ENCODE measurements around the gene MAL. TPM values are rescaled to one million over a fixed set of nuclear protein-coding genes. Genes with fewer than 3 reads are reported as not detected.

MAL gene
- total and polyA plus RNA-seq, 2 experiments from 2014 or later = 0.24 to 0.31 TPM

DNA sequence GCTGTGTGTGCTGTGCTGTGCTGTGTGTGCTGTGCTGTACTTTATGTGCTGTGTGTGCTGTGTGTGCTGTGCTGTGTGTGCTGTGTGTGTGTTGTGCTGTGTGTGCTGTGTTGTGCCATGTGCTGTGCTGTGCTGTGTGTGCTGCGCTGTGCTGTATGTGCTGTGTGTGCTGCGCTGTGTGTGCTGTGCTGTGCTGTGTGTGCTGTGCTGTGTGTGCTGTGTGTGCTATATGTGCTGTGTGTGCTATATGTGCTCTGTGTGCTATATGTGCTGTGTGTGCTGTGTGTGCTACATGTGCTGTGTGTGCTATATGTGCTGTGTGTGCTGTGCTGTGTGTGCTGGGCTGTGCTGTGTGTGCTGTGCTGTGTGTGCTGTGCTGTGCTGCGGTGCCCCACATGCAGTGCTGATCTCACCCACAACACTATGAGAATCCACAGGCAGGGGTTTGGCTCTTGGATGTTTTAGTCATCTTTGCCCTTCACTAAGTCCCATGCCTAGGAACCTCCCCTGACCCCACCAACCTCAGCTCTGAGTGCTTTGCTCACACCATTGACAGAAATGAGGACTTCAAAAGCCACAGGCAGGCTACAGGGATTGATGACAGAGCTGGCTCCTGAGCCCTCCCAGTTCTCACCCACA is 30.5 kb upstream of the MAL start:
- Histone ChIP-seq H3K4me1 (ENCODE audit: insufficient read depth) (peaks cover 3% of the 10 kb centered on the region; the same call in 1 of the 2 replicates), H2AFZ (no peak overlapping the region), H3K27me3 (ENCODE audit: insufficient read depth) (peaks cover 26% of the 10 kb centered on the region), H3K4me3 (no peak overlapping the region), H3K4me2 (no peak overlapping the region), H3K9me2 (ENCODE audit: insufficient read depth) (no peaks in the 10 kb centered on the region), H4K20me1 (replicated peaks; ENCODE audit: insufficient read depth) (no peaks in the 10 kb centered on the region), H3K27ac (ENCODE audit: low read depth) (no peak overlapping the region), H3K79me2 (replicated peaks; ENCODE audit: insufficient read depth) (no peaks in the 10 kb centered on the region), H3F3A (replicated peaks; ENCODE audit: low read depth) (no peaks in the 10 kb centered on the region), H3K36me3 (ENCODE audit: insufficient read depth) (no peaks in the 10 kb centered on the region)
- ATAC-seq (no peak), DNase-seq (ENCODE audit: low spot score) (no peak)
- Mint-ChIP-seq H3K36me3 (ENCODE audit: low read depth) (no peaks in the 10 kb centered on the region), H3K9me3 (no peaks in the 10 kb centered on the region), H3K4me1 (no peaks in the 10 kb centered on the region; the same call in 1 of the 3 replicates), H3K27me3 (ENCODE audit: insufficient read depth, low read depth, poor library complexity) (peaks cover 20% of the 10 kb centered on the region), H3K27ac (no peak overlapping the region), H3K4me3 (no peak overlapping the region)
- TF ChIP-seq REST (IDR thresholded peaks at IDR 0.05; ENCODE audit: unreplicated experiment) (no peak), ZNF114 (CRISPR knock-in tag; IDR thresholded peaks at IDR 0.05) (no peak)
- TF ChIP-seq, protein P1, sequence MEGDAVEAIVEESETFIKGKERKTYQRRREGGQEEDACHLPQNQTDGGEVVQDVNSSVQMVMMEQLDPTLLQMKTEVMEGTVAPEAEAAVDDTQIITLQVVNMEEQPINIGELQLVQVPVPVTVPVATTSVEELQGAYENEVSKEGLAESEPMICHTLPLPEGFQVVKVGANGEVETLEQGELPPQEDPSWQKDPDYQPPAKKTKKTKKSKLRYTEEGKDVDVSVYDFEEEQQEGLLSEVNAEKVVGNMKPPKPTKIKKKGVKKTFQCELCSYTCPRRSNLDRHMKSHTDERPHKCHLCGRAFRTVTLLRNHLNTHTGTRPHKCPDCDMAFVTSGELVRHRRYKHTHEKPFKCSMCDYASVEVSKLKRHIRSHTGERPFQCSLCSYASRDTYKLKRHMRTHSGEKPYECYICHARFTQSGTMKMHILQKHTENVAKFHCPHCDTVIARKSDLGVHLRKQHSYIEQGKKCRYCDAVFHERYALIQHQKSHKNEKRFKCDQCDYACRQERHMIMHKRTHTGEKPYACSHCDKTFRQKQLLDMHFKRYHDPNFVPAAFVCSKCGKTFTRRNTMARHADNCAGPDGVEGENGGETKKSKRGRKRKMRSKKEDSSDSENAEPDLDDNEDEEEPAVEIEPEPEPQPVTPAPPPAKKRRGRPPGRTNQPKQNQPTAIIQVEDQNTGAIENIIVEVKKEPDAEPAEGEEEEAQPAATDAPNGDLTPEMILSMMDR (conservative IDR thresholded peaks at IDR 0.05; ENCODE audit: low read depth in 2 of 2) = no peak

- H3K4me2 ChIP-seq = no peak overlapping the region
- no peak overlapping the region for H3K27ac ChIP-seq (ENCODE audit: low read depth)
- no peak overlapping the region for H3K4me3 Mint-ChIP-seq
- DNase-seq (ENCODE audit: low spot score) (no peak), ATAC-seq (no peak)
- peaks cover 3% of the 10 kb centered on the region; the same call in 1 of the 2 replicates for H3K4me1 ChIP-seq (ENCODE audit: insufficient read depth)
- H4K20me1 ChIP-seq (replicated peaks; ENCODE audit: insufficient read depth) = no peaks in the 10 kb centered on the region
- H3K27ac Mint-ChIP-seq = no peak overlapping the region
- no peaks in the 10 kb centered on the region for H3K36me3 Mint-ChIP-seq (ENCODE audit: low read depth)
- H3K4me1 Mint-ChIP-seq = no peaks in the 10 kb centered on the region; the same call in 1 of the 3 replicates
- H3K27me3 Mint-ChIP-seq (ENCODE audit: insufficient read depth, low read depth, poor library complexity) = peaks cover 19% of the 10 kb centered on the region
- no peak overlapping the region for H3K4me3 ChIP-seq
- peaks cover 26% of the 10 kb centered on the region for H3K27me3 ChIP-seq (ENCODE audit: insufficient read depth)
- no peaks in the 10 kb centered on the region for H3K9me3 Mint-ChIP-seq
- H3F3A ChIP-seq (replicated peaks; ENCODE audit: low read depth) = no peaks in the 10 kb centered on the region
- no peak overlapping the region for H2AFZ ChIP-seq
- H3K9me2 ChIP-seq (ENCODE audit: insufficient read depth) = no peaks in the 10 kb centered on the region
- no peaks in the 10 kb centered on the region for H3K36me3 ChIP-seq (ENCODE audit: insufficient read depth)
- no peaks in the 10 kb centered on the region for H3K79me2 ChIP-seq (replicated peaks; ENCODE audit: insufficient read depth)
- TF ChIP-seq REST (IDR thresholded peaks at IDR 0.05; ENCODE audit: unreplicated experiment) = no peak
- no peak for TF ChIP-seq CREB1 (CRISPR knock-in tag; IDR thresholded peaks at IDR 0.05; ENCODE audit: low read depth)
- TF ChIP-seq ETS1 (IDR thresholded peaks at IDR 0.05) = no peak
- TF ChIP-seq STAT1 (IDR thresholded peaks at IDR 0.05; ENCODE audit: unreplicated experiment) = no peak
- no peak for TF ChIP-seq ZNF331 (CRISPR knock-in tag; IDR thresholded peaks at IDR 0.05; ENCODE audit: low read depth)
- no peak for TF ChIP-seq JUNB (IDR thresholded peaks at IDR 0.05; ENCODE audit: unreplicated experiment)
- TF ChIP-seq NANOG (IDR thresholded peaks at IDR 0.05; ENCODE audit: borderline replicate concordance) = no peak
- TF ChIP-seq, protein P1 (conservative IDR thresholded peaks at IDR 0.05; ENCODE audit: low read depth in 2 of 2) = no peak
- no peak for TF ChIP-seq ZNF114 (CRISPR knock-in tag; IDR thresholded peaks at IDR 0.05)
Measured at GRCh38 chr2:94995553-94996304, 29.8 kb upstream of the MAL start.
